Measurements from ENCODE around the gene RDH5. TPM values are rescaled to one million over a fixed set of nuclear protein-coding genes. Genes with fewer than 3 reads are reported as not detected.
A peak's percentile ranks its signal among the peaks of the same experiment; 100 is the strongest.

The RDH5 gene
- polyA plus RNA-seq, 1 experiment: 5.2 TPM

GRCh38 chr12:55728939-55729818 is 9.0 kb downstream of the RDH5 start, which contains the start of gene CD63:
Gene CD63 (minus strand): TSS chr12:55729009. CDS start chr12:55728341, 668 bp downstream.
- no peaks in the 10 kb centered on the region for H3K27me3 ChIP-seq (ENCODE audit: control insufficient read depth, insufficient read depth, low read length)
- no peak for TF ChIP-seq CTCF (IDR thresholded peaks at IDR 0.05; ENCODE audit: low read depth, low read length)
- H3K27ac ChIP-seq (ENCODE audit: low read depth, low read length): peak within 1 kb of the TSS; percentile 100
- DNase-seq (ENCODE audit: low read depth, low spot score): peak; percentile 82
- POLR2A ChIA-PET: interaction anchor here (0.6 to 1.9 kb wide), 13 partner anchors 8 to 801 kb away, joined by 3 to 20 read pairs (median 4); partner anchors contain the start of genes BLOC1S1, DNAJC14, ORMDL2 and PA2G4
- CTCF ChIA-PET: interaction anchor here (0.7 to 2.3 kb wide), 5 partner anchors 9 to 211 kb away, joined by 4 to 34 read pairs (median 4); partner anchors contain the start of gene RDH5
- peak within 1 kb of the TSS; percentile 99 for H3K4me3 ChIP-seq (ENCODE audit: low read depth, low read length)
- no peaks in the 10 kb centered on the region; the same call in 1 of the 2 replicates for H3K9me3 ChIP-seq (ENCODE audit: control insufficient read depth, insufficient read depth, low read length)

- no peak for TF ChIP-seq CTCF (IDR thresholded peaks at IDR 0.05; ENCODE audit: low read depth, low read length)
- Histone ChIP-seq H3K27ac (ENCODE audit: low read depth, low read length) (peak overlapping the region; percentile 100), H3K9me3 (ENCODE audit: control insufficient read depth, insufficient read depth, low read length) (no peaks in the 10 kb centered on the region; the same call in 1 of the 2 replicates), H3K4me3 (ENCODE audit: low read depth, low read length) (peak overlapping the region; percentile 99), H3K27me3 (ENCODE audit: control insufficient read depth, insufficient read depth, low read length) (no peaks in the 10 kb centered on the region)
- POLR2A ChIA-PET: interaction anchor here (0.6 to 1.9 kb wide), 12 partner anchors 8 to 374 kb away, joined by 3 to 20 read pairs (median 4); partner anchors contain the start of genes BLOC1S1, DNAJC14, ORMDL2 and PA2G4
- CTCF ChIA-PET: interaction anchor here (0.8 to 2.3 kb wide), 7 partner anchors 8 to 541 kb away, joined by 3 to 34 read pairs (median 4); partner anchors contain the start of gene RDH5
- no peak for DNase-seq (ENCODE audit: low read depth, low spot score)
Measured at GRCh38 chr12:55729819-55730818, 9.9 kb downstream of the RDH5 start.

DNA sequence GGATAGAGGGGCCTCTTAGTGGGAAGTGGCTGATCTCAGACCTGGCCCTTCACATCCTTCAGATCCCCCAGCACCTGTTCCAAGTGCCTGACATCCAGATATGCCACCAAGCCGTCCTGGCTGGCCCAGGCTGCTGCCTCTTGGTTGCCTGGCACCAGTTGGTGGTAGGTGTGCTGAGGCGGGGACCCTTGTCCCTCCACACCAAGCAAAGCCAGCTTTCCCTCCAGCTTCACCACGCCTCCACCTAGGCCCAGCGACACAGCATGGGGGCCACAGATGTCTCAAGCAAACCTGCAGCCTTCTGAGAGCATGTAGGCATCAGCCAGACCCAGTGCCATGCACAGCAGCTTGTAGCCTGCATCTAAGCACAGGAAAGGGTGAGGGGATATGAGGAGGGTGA is 12.1 kb downstream of the RDH5 start:
- ChIA-PET CTCF (no interaction called here), POLR2A (no interaction called here)
- no peak for DNase-seq (ENCODE audit: low read depth, low spot score)
- H3K27me3 ChIP-seq (ENCODE audit: control insufficient read depth, insufficient read depth, low read length): no peaks in the 10 kb centered on the region
- no peak overlapping the region for H3K4me3 ChIP-seq (ENCODE audit: low read depth, low read length)
- no peak for TF ChIP-seq CTCF (IDR thresholded peaks at IDR 0.05; ENCODE audit: low read depth, low read length)
- no peaks in the 10 kb centered on the region; the same call in 1 of the 2 replicates for H3K9me3 ChIP-seq (ENCODE audit: control insufficient read depth, insufficient read depth, low read length)
- H3K27ac ChIP-seq (ENCODE audit: low read depth, low read length): no peak overlapping the region

GRCh38 chr12:55733021-55733555 is 12.9 kb downstream of the RDH5 start:
- H3K4me3 ChIP-seq (ENCODE audit: low read depth, low read length): no peak overlapping the region
- ChIA-PET POLR2A (no interaction called here), CTCF (no interaction called here)
- no peak for DNase-seq (ENCODE audit: low read depth, low spot score)
- H3K27me3 ChIP-seq (ENCODE audit: control insufficient read depth, insufficient read depth, low read length): no peaks in the 10 kb centered on the region
- no peak overlapping the region for H3K27ac ChIP-seq (ENCODE audit: low read depth, low read length)
- TF ChIP-seq CTCF (IDR thresholded peaks at IDR 0.05; ENCODE audit: low read depth, low read length): no peak
- H3K9me3 ChIP-seq (ENCODE audit: control insufficient read depth, insufficient read depth, low read length): no peaks in the 10 kb centered on the region; the same call in 1 of the 2 replicates
